ENCODE data around the gene COX19. TPM values are rescaled to one million over a fixed set of nuclear protein-coding genes. Genes with fewer than 3 reads are reported as not detected.
"Not testable (repeated sequence)": the region's sequence is repeated elsewhere in the genome, so short reads cannot be mapped to it uniquely, and the experiment has no call there.

Gene COX19
- total RNA-seq, 1 experiment from 2014 or later = 14.0 TPM

GRCh38 chr7:945147-945555, 30.2 kb downstream of the COX19 start:
- H3K4me1 ChIP-seq (ENCODE audit: control insufficient read depth in 1 of 2, insufficient read depth in 2 of 2, low read length in 2 of 2) = peaks cover 28 to 57% of the 10 kb centered on the region in 2 experiments
- no peak for DNase-seq (ENCODE audit: low read depth, low spot score)
- peak overlapping the region; percentile 85 for H3K9ac ChIP-seq (ENCODE audit: low read length)
- no peaks in the 10 kb centered on the region for H4K20me1 ChIP-seq (ENCODE audit: insufficient read depth)
- CTCF ChIA-PET = interaction anchor here (0.6 kb wide), 1 partner anchor 132 kb away, joined by 3 read pairs; no protein-coding TSS in a partner anchor
- H3K9me2 ChIP-seq (ENCODE audit: insufficient read depth) = no peaks in the 10 kb centered on the region
- peak overlapping the region; percentile 98 for H3K27ac ChIP-seq (ENCODE audit: low read depth, low read length)
- H3K4me3 ChIP-seq (replicated peaks in 1 of 2; ENCODE audit: low read depth in 1 of 2, low read length in 2 of 2) = peak overlapping the region; percentile 53 to 68
- RAD21 ChIA-PET (ENCODE audit: low non-redundant PET in 1 of 2, low total read pairs in 2 of 2, uncharacterized antibody in 2 of 2, unreplicated experiment in 2 of 2) = interaction anchor here in 1 of 2 experiments (0.6 kb wide), 1 partner anchor 30 kb away, joined by 3 read pairs; the partner anchor contains the start of gene COX19
- no peak; the same call in 1 of the 2 replicates for ATAC-seq
- peaks cover 12% of the 10 kb centered on the region; the same call in 1 of the 2 replicates for H3K79me2 ChIP-seq (ENCODE audit: insufficient read depth, low read length)
- no peak overlapping the region for H2AFZ ChIP-seq (ENCODE audit: low read depth, low read length, poor library complexity, severe bottlenecking)
- no peaks in the 10 kb centered on the region for H3K36me3 ChIP-seq (ENCODE audit: control insufficient read depth in 1 of 2, insufficient read depth in 2 of 2, low read length in 2 of 2)
- TSS peak; percentile 90 for BruUV-seq (replicated peaks)
- TF ChIP-seq EZH2 (IDR thresholded peaks at IDR 0.05) = no peak
- peak; percentile 60 for TF ChIP-seq ZFX (IDR thresholded peaks at IDR 0.05)
- H3K27me3 ChIP-seq (ENCODE audit: insufficient read depth, low read length) = 0 out of 2 replicates have a peak, but pooled peaks cover 4% of the 10 kb centered on the region
- 0 out of 4 replicates have a peak, but pooled peaks cover 0 to 4% of the 10 kb centered on the region in 2 experiments for H3K9me3 ChIP-seq (ENCODE audit: control insufficient read depth in 1 of 2, insufficient read depth in 1 of 2, low read depth in 1 of 2, low read length in 2 of 2)
- H3K4me2 ChIP-seq (ENCODE audit: low read length) = peak overlapping the region; percentile 98
- intact Hi-C loops (cut with micrococcal nuclease) = no loop called here
- POLR2A ChIA-PET = interaction anchor here (0.7 to 1.1 kb wide), 3 partner anchors 30 to 309 kb away, joined by 3 to 4 read pairs (median 3); partner anchors contain the start of gene COX19

- Histone ChIP-seq H3K9me2 (ENCODE audit: insufficient read depth) (no peaks in the 10 kb centered on the region), H3K79me2 (ENCODE audit: insufficient read depth, low read length) (peaks cover 12% of the 10 kb centered on the region; the same call in 1 of the 2 replicates), H4K20me1 (ENCODE audit: insufficient read depth) (no peaks in the 10 kb centered on the region), H2AFZ (ENCODE audit: low read depth, low read length, poor library complexity, severe bottlenecking) (no peak overlapping the region), H3K4me2 (ENCODE audit: low read length) (peak overlapping the region; percentile 98), H3K27me3 (ENCODE audit: insufficient read depth, low read length) (0 out of 2 replicates have a peak, but pooled peaks cover 4% of the 10 kb centered on the region), H3K4me1 (ENCODE audit: control insufficient read depth in 1 of 2, insufficient read depth in 2 of 2, low read length in 2 of 2) (peaks cover 28 to 52% of the 10 kb centered on the region in 2 experiments), H3K9ac (ENCODE audit: low read length) (peak overlapping the region; percentile 85), H3K4me3 (replicated peaks in 1 of 2; ENCODE audit: low read depth in 1 of 2, low read length in 2 of 2) (peak overlapping the region; percentile 53 to 68), H3K27ac (ENCODE audit: low read depth, low read length) (peak overlapping the region; percentile 98), H3K9me3 (ENCODE audit: control insufficient read depth in 1 of 2, insufficient read depth in 1 of 2, low read depth in 1 of 2, low read length in 2 of 2) (0 out of 4 replicates have a peak, but pooled peaks cover 0 to 4% of the 10 kb centered on the region in 2 experiments), H3K36me3 (ENCODE audit: control insufficient read depth in 1 of 2, insufficient read depth in 2 of 2, low read length in 2 of 2) (no peaks in the 10 kb centered on the region)
- DNase-seq (ENCODE audit: low read depth, low spot score) (no peak), ATAC-seq (no peak)
- intact Hi-C loops (cut with micrococcal nuclease) = no loop called here
- ChIA-PET POLR2A (no interaction called here), CTCF (interaction anchor here (0.8 kb wide), 1 partner anchor 35 kb away, joined by 3 read pairs; no protein-coding TSS in a partner anchor), RAD21 (ENCODE audit: low non-redundant PET in 1 of 2, low total read pairs in 2 of 2, uncharacterized antibody in 2 of 2, unreplicated experiment in 2 of 2) (no interaction called here)
- no peak for TF ChIP-seq JUND (IDR thresholded peaks at IDR 0.05)
- no peak for TF ChIP-seq POLR2AphosphoS5 (IDR thresholded peaks at IDR 0.05; ENCODE audit: low read depth, low read length)
- no peak for TF ChIP-seq RAD21 (IDR thresholded peaks at IDR 0.05; ENCODE audit: low read depth)
- no peak for TF ChIP-seq SIN3A (IDR thresholded peaks at IDR 0.05; ENCODE audit: low read depth)
- no peak for TF ChIP-seq CBX3 (IDR thresholded peaks at IDR 0.05; ENCODE audit: low read depth)
- no peak for TF ChIP-seq ATF3 (IDR thresholded peaks at IDR 0.05)
- no TSS peak for BruUV-seq (replicated peaks)
Measured at GRCh38 chr7:944744-945143, 30.6 kb downstream of the COX19 start.

GRCh38 chr7:943793-944192, 31.6 kb downstream of the COX19 start:
- H3K27ac ChIP-seq (ENCODE audit: low read depth, low read length); H3K27me3 ChIP-seq (ENCODE audit: insufficient read depth, low read length); RAD21 ChIA-PET (ENCODE audit: low non-redundant PET in 1 of 2, low total read pairs in 2 of 2, uncharacterized antibody in 2 of 2, unreplicated experiment in 2 of 2); DNase-seq (ENCODE audit: low read depth, low spot score); H2AFZ ChIP-seq (ENCODE audit: low read depth, low read length, poor library complexity, severe bottlenecking); intact Hi-C loops (cut with micrococcal nuclease); H3K9me2 ChIP-seq (ENCODE audit: insufficient read depth); H3K4me2 ChIP-seq (ENCODE audit: low read length); POLR2A ChIA-PET; H3K36me3 ChIP-seq (ENCODE audit: control insufficient read depth in 1 of 2, insufficient read depth in 2 of 2, low read length in 2 of 2); BruUV-seq (replicated peaks); H3K4me3 ChIP-seq (replicated peaks in 1 of 2; ENCODE audit: low read depth in 1 of 2, low read length in 2 of 2); H3K9me3 ChIP-seq (ENCODE audit: control insufficient read depth in 1 of 2, insufficient read depth in 1 of 2, low read depth in 1 of 2, low read length in 2 of 2); ATAC-seq; H3K9ac ChIP-seq (ENCODE audit: low read length); CTCF ChIA-PET; H4K20me1 ChIP-seq (ENCODE audit: insufficient read depth): not testable (repeated sequence)
- Histone ChIP-seq H3K4me1 (ENCODE audit: control insufficient read depth in 1 of 2, insufficient read depth in 2 of 2, low read length in 2 of 2) (peaks cover 23 to 43% of the 10 kb centered on the region in 2 experiments), H3K79me2 (ENCODE audit: insufficient read depth, low read length) (peaks cover 12% of the 10 kb centered on the region; the same call in 1 of the 2 replicates)

Measured in HCT116 (cell line).